Measurements from ENCODE around the gene KLHDC4. TPM values are rescaled to one million over a fixed set of nuclear protein-coding genes. Genes with fewer than 3 reads are reported as not detected.
"Not testable (repeated sequence)": the region's sequence is repeated elsewhere in the genome, so short reads cannot be mapped to it uniquely, and the experiment has no call there.

Gene KLHDC4
- polyA plus RNA-seq, 2 donors = 20.0 to 32.4 TPM

DNA sequence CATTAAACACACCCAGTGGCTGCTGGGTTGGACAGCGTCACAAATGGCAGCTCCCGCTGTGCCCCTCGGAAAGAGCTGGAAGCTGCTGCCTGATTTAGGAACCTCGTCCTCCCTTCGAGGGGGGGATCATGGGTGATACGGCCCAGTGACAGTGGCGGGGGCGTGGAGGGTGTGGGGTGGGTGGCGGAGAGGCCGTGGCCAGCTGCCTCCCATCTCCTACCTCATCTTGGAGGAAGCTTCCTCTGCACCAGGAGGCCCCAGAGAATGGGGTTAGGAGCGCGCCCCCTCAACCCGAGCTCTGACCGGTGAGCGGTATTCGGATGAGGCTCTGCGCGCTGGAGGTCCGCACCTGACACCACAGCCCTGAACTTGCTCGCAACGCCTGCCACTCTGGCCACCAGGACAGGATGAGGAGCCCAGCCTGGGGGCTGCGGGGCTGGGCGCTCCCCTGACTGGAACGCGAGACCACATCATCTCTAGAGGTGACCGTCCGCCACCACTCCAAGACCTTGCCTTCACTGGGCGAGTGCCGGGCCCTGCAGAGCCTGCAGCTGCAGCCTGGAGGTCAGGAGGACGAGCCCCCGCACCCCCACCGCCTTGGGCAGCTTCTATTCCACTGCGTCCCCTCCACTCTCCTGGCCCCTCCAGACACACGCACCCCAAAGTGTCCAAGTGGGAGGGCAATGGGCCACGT lies 80.9 kb downstream of the KLHDC4 start:
- WGBS, 2 donors = 88% methylated on average over 35 of the region's 35 CpGs
- H3K4me3 ChIP-seq (ENCODE audit: low read depth in 1 of 2, low read length in 2 of 2) = no peak overlapping the region
- no peak overlapping the region for H3K27ac ChIP-seq (ENCODE audit: low read depth in 2 of 2, low read length in 1 of 2)
- H3K4me1 ChIP-seq (ENCODE audit: control insufficient read depth in 2 of 2, insufficient read depth in 2 of 2, low read length in 1 of 2) = peaks cover 0 to 2% of the 10 kb centered on the region in 2 donors
- H3K36me3 ChIP-seq (ENCODE audit: control insufficient read depth in 2 of 2, insufficient read depth in 2 of 2, low read length in 1 of 2) = no peaks in the 10 kb centered on the region
- no peaks in the 10 kb centered on the region for H3K9me3 ChIP-seq (ENCODE audit: control insufficient read depth in 2 of 2, insufficient read depth in 1 of 2, low read depth in 1 of 2, low read length in 1 of 2)
- peaks cover 0 to 2% of the 10 kb centered on the region in 2 donors for H3K27me3 ChIP-seq (ENCODE audit: control insufficient read depth in 1 of 2, insufficient read depth in 2 of 2, low read length in 2 of 2)

- H3K9me3 ChIP-seq (ENCODE audit: control insufficient read depth in 2 of 2, insufficient read depth in 1 of 2, low read depth in 1 of 2, low read length in 1 of 2) = no peaks in the 10 kb centered on the region
- no peak overlapping the region for H3K4me3 ChIP-seq (ENCODE audit: low read depth in 1 of 2, low read length in 2 of 2)
- no peaks in the 10 kb centered on the region for H3K36me3 ChIP-seq (ENCODE audit: control insufficient read depth in 2 of 2, insufficient read depth in 2 of 2, low read length in 1 of 2)
- no peak overlapping the region for H3K27ac ChIP-seq (ENCODE audit: low read depth in 2 of 2, low read length in 1 of 2)
- 69 to 71% methylated on average over 20 to 24 of the region's 24 CpGs for WGBS, 2 donors
- H3K27me3 ChIP-seq (ENCODE audit: control insufficient read depth in 1 of 2, insufficient read depth in 2 of 2, low read length in 2 of 2) = peaks cover 0 to 2% of the 10 kb centered on the region in 2 donors
- peaks cover 0 to 2% of the 10 kb centered on the region in 2 donors for H3K4me1 ChIP-seq (ENCODE audit: control insufficient read depth in 2 of 2, insufficient read depth in 2 of 2, low read length in 1 of 2)
Observed at GRCh38 chr16:87684106-87684677, 81.6 kb downstream of the KLHDC4 start.

DNA sequence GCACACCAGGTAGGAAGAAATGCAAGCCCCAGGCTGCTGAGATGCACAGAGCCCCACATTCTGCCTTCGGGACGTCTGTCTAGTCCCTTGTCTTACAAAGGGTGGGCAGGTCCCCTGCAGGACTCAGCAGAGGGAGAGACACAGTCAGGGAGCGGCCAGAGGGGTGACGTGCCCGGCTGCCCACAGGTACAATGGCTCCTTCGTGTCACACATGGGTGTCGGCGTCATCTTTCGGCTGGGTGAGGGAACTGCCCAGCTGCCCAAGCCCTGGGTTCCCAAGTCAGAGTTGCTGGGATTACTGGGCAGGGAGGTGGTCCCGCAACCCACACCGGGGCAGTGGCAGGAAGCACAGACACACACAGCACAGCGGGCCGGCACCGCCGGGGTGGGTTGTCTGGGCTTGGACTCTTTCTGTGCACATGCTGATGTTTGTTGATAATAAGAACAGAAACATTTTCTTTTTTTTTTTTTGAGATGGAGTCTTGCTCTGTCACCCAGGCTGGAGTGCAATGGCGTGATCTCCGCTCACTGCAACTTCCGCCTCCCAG lies 82.9 kb downstream of the KLHDC4 start:
- H3K4me1 ChIP-seq (ENCODE audit: control insufficient read depth in 2 of 2, insufficient read depth in 2 of 2, low read length in 1 of 2) = peaks cover 0 to 2% of the 10 kb centered on the region in 2 donors
- WGBS, 2 donors = 82 to 87% methylated on average over 18 of the region's 18 CpGs
- H3K27me3 ChIP-seq (ENCODE audit: control insufficient read depth in 1 of 2, insufficient read depth in 2 of 2, low read length in 2 of 2) = peaks cover 0 to 2% of the 10 kb centered on the region in 2 donors
- H3K9me3 ChIP-seq (ENCODE audit: control insufficient read depth in 2 of 2, insufficient read depth in 1 of 2, low read depth in 1 of 2, low read length in 1 of 2) = no peaks in the 10 kb centered on the region
- H3K4me3 ChIP-seq (ENCODE audit: low read depth in 1 of 2, low read length in 2 of 2) = no peak overlapping the region
- H3K36me3 ChIP-seq (ENCODE audit: control insufficient read depth in 2 of 2, insufficient read depth in 2 of 2, low read length in 1 of 2) = no peaks in the 10 kb centered on the region
- H3K27ac ChIP-seq (ENCODE audit: low read depth in 2 of 2, low read length in 1 of 2) = no peak overlapping the region

GRCh38 chr16:87681981-87682570 lies 83.7 kb downstream of the KLHDC4 start:
- H3K4me1 ChIP-seq (ENCODE audit: control insufficient read depth in 2 of 2, insufficient read depth in 2 of 2, low read length in 1 of 2) = peaks cover 0 to 2% of the 10 kb centered on the region in 2 donors
- WGBS, 2 donors = 46% methylated on average over 9 of the region's 9 CpGs
- H3K27me3 ChIP-seq (ENCODE audit: control insufficient read depth in 1 of 2, insufficient read depth in 2 of 2, low read length in 2 of 2) = peaks cover 0 to 2% of the 10 kb centered on the region in 2 donors

DNA sequence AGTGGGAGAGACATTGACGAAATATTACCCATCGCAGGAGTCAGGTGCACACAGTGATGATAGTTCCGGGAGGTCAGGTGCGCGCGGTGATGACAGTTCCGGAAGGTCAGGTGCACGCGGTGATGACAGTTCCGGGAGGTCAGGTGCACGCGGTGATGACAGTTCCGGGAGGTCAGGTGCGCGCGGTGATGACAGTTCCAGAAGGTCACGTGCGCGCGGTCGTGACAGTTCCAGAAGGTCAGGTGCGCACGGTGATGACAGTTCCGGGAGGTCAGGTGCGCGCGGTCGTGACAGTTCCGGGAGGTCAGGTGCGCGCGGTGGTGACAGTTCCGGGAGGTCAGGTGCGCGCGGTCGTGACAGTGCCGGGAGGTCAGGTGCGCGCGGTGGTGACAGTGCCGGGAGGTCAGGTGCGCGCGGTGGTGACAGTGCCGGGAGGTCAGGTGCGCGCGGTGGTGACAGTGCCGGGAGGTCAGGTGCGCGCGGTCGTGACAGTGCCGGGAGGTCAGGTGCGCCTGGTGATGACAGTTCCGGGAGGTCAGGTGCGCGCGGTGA lies 84.7 kb downstream of the KLHDC4 start:
- WGBS, 2 donors = 93 to 94% methylated on average over 60 of the region's 60 CpGs

More at GRCh38 chr16:87681981-87682570, 83.7 kb downstream of the KLHDC4 start:
- Histone ChIP-seq H3K27ac (ENCODE audit: low read depth in 2 of 2, low read length in 1 of 2) (no peak overlapping the region), H3K9me3 (ENCODE audit: control insufficient read depth in 2 of 2, insufficient read depth in 1 of 2, low read depth in 1 of 2, low read length in 1 of 2) (no peaks in the 10 kb centered on the region), H3K36me3 (ENCODE audit: control insufficient read depth in 2 of 2, insufficient read depth in 2 of 2, low read length in 1 of 2) (no peaks in the 10 kb centered on the region), H3K4me3 (ENCODE audit: low read depth in 1 of 2, low read length in 2 of 2) (no peak overlapping the region)

DNA sequence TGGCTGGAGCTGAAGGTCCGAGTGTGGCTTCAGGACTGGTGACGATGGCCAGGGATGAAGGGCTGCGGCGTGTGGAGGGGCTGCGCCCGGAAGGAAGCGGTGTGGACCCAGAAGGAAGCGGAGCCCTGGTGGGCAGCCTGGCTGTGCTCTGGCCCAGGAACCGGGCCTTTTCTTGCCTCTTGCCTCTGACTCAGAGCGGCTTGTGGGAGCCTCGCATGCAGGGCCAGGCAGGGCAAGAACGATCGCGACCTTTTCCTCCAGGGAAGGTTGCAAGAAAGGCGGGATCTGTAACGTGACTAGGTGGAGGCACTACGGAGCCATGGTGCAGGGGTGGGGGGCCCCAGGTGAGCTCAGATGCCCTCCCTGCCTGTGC lies 85.5 kb downstream of the KLHDC4 start:
- 82 to 84% methylated on average over 16 to 17 of the region's 17 CpGs for WGBS, 2 donors
- no peaks in the 10 kb centered on the region for H3K36me3 ChIP-seq (ENCODE audit: control insufficient read depth in 2 of 2, insufficient read depth in 2 of 2, low read length in 1 of 2)
- H3K27ac ChIP-seq (ENCODE audit: low read depth in 2 of 2, low read length in 1 of 2) = no peak overlapping the region
- H3K4me3 ChIP-seq (ENCODE audit: low read depth in 1 of 2, low read length in 2 of 2) = no peak overlapping the region
- H3K9me3 ChIP-seq (ENCODE audit: control insufficient read depth in 2 of 2, insufficient read depth in 1 of 2, low read depth in 1 of 2, low read length in 1 of 2) = no peaks in the 10 kb centered on the region
- H3K27me3 ChIP-seq (ENCODE audit: control insufficient read depth in 1 of 2, insufficient read depth in 2 of 2, low read length in 2 of 2) = peaks cover 0 to 2% of the 10 kb centered on the region in 2 donors
- H3K4me1 ChIP-seq (ENCODE audit: control insufficient read depth in 2 of 2, insufficient read depth in 2 of 2, low read length in 1 of 2) = peaks cover 0 to 2% of the 10 kb centered on the region in 2 donors

More for the DNA sequence above, 84.7 kb downstream of the KLHDC4 start:
- H3K4me1 ChIP-seq (ENCODE audit: control insufficient read depth in 2 of 2, insufficient read depth in 2 of 2, low read length in 1 of 2); H3K36me3 ChIP-seq (ENCODE audit: control insufficient read depth in 2 of 2, insufficient read depth in 2 of 2, low read length in 1 of 2); H3K4me3 ChIP-seq (ENCODE audit: low read depth in 1 of 2, low read length in 2 of 2); H3K27me3 ChIP-seq (ENCODE audit: control insufficient read depth in 1 of 2, insufficient read depth in 2 of 2, low read length in 2 of 2); H3K27ac ChIP-seq (ENCODE audit: low read depth in 2 of 2, low read length in 1 of 2); H3K9me3 ChIP-seq (ENCODE audit: control insufficient read depth in 2 of 2, insufficient read depth in 1 of 2, low read depth in 1 of 2, low read length in 1 of 2): not testable (repeated sequence)

DNA sequence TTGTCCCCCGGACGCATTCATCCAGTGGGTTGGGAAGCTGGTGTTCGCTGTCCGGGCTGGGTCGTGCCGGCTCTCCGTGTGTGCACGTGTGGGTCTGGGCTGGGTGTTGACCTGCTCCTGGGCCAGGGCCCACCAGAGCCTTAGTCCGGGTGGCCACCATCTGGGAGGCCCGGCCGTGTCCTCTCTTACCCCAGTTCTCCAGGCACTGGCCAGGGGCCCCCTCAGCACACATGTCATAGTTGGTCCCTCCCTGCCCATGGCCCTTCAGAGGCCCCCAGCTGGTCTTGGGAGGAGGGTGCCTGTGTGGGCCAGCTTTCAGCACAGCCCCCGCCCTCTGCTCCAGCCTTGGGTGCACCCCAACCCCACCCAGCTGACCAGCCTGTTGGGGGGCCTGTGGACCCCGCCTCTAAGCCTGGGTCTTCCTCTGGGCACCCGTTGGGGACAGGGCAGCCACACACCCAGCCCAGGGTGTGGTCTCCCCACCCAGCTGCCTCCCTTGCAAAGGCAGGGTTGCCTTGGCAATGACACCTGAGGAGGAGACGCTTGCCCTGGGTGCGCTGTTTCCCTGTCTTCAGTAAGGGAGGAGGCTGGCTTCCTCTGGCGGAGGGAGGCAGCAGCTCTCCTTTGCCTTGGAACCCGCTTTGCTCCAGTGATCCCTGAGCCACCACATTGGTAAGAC lies 86.1 kb downstream of the KLHDC4 start:
- no peak overlapping the region for H3K27ac ChIP-seq (ENCODE audit: low read depth in 2 of 2, low read length in 1 of 2)
- no peaks in the 10 kb centered on the region for H3K9me3 ChIP-seq (ENCODE audit: control insufficient read depth in 2 of 2, insufficient read depth in 1 of 2, low read depth in 1 of 2, low read length in 1 of 2)
- peaks cover 0 to 2% of the 10 kb centered on the region in 2 donors for H3K4me1 ChIP-seq (ENCODE audit: control insufficient read depth in 2 of 2, insufficient read depth in 2 of 2, low read length in 1 of 2)
- no peaks in the 10 kb centered on the region for H3K27me3 ChIP-seq (ENCODE audit: control insufficient read depth in 1 of 2, insufficient read depth in 2 of 2, low read length in 2 of 2)
- H3K4me3 ChIP-seq (ENCODE audit: low read depth in 1 of 2, low read length in 2 of 2) = no peak overlapping the region
- no peaks in the 10 kb centered on the region for H3K36me3 ChIP-seq (ENCODE audit: control insufficient read depth in 2 of 2, insufficient read depth in 2 of 2, low read length in 1 of 2)
- 81% methylated on average over 18 of the region's 18 CpGs for WGBS, 2 donors

- no peaks in the 10 kb centered on the region for H3K9me3 ChIP-seq (ENCODE audit: control insufficient read depth in 2 of 2, insufficient read depth in 1 of 2, low read depth in 1 of 2, low read length in 1 of 2)
- no peak overlapping the region for H3K4me3 ChIP-seq (ENCODE audit: low read depth in 1 of 2, low read length in 2 of 2)
- H3K36me3 ChIP-seq (ENCODE audit: control insufficient read depth in 2 of 2, insufficient read depth in 2 of 2, low read length in 1 of 2) = no peaks in the 10 kb centered on the region
- no peaks in the 10 kb centered on the region for H3K27me3 ChIP-seq (ENCODE audit: control insufficient read depth in 1 of 2, insufficient read depth in 2 of 2, low read length in 2 of 2)
- H3K27ac ChIP-seq (ENCODE audit: low read depth in 2 of 2, low read length in 1 of 2) = no peak overlapping the region
- WGBS, 2 donors = 51 to 57% methylated on average over 14 of the region's 14 CpGs
- H3K4me1 ChIP-seq (ENCODE audit: control insufficient read depth in 2 of 2, insufficient read depth in 2 of 2, low read length in 1 of 2) = peaks cover 0 to 2% of the 10 kb centered on the region in 2 donors
Observed at GRCh38 chr16:87678618-87679017, 87.2 kb downstream of the KLHDC4 start.

- Histone ChIP-seq H3K27ac (ENCODE audit: low read depth in 2 of 2, low read length in 1 of 2) (no peak overlapping the region), H3K4me3 (ENCODE audit: low read depth in 1 of 2, low read length in 2 of 2) (no peak overlapping the region), H3K9me3 (ENCODE audit: control insufficient read depth in 2 of 2, insufficient read depth in 1 of 2, low read depth in 1 of 2, low read length in 1 of 2) (no peaks in the 10 kb centered on the region), H3K36me3 (ENCODE audit: control insufficient read depth in 2 of 2, insufficient read depth in 2 of 2, low read length in 1 of 2) (no peaks in the 10 kb centered on the region), H3K4me1 (ENCODE audit: control insufficient read depth in 2 of 2, insufficient read depth in 2 of 2, low read length in 1 of 2) (peaks cover 0 to 2% of the 10 kb centered on the region in 2 donors), H3K27me3 (ENCODE audit: control insufficient read depth in 1 of 2, insufficient read depth in 2 of 2, low read length in 2 of 2) (no peaks in the 10 kb centered on the region)
- 81 to 84% methylated on average over 5 of the region's 5 CpGs for WGBS, 2 donors
Observed at GRCh38 chr16:87677830-87678229, 88.0 kb downstream of the KLHDC4 start.

Measured in esophagus (tissue), 2 donors.